ENCODE data around the gene GRHL1. TPM values are rescaled to one million over a fixed set of nuclear protein-coding genes. Genes with fewer than 3 reads are reported as not detected.

The GRHL1 gene
- total RNA-seq, 1 donor from 2014 or later = 6.2 TPM

DNA sequence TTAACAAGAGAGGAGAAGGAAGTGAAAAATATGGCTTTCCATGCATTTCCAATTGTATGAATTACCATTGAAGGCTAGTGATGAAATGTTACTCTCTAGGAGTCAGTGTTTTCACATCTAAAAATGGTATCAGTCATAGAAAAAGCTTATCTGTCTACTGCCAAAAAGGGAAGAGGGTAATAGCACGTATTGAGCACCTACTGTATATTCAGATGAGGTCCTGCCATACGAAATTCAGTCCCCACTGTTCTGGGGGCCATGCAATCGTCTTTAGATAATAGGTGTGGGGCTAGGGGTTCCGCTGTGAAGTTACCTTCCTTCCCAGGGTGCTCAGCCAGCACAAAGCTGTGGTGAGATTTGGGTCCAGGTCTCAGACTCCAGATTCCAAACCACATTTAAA, 14.2 kb upstream of the GRHL1 start:
- Histone ChIP-seq H3K27me3 (ENCODE audit: control insufficient read depth, insufficient read depth, low read length) (no peaks in the 10 kb centered on the region), H3K4me3 (ENCODE audit: low read depth, low read length) (no peak overlapping the region), H3K36me3 (ENCODE audit: control insufficient read depth, insufficient read depth, low read length) (no peaks in the 10 kb centered on the region)
- TF ChIP-seq, protein P1, sequence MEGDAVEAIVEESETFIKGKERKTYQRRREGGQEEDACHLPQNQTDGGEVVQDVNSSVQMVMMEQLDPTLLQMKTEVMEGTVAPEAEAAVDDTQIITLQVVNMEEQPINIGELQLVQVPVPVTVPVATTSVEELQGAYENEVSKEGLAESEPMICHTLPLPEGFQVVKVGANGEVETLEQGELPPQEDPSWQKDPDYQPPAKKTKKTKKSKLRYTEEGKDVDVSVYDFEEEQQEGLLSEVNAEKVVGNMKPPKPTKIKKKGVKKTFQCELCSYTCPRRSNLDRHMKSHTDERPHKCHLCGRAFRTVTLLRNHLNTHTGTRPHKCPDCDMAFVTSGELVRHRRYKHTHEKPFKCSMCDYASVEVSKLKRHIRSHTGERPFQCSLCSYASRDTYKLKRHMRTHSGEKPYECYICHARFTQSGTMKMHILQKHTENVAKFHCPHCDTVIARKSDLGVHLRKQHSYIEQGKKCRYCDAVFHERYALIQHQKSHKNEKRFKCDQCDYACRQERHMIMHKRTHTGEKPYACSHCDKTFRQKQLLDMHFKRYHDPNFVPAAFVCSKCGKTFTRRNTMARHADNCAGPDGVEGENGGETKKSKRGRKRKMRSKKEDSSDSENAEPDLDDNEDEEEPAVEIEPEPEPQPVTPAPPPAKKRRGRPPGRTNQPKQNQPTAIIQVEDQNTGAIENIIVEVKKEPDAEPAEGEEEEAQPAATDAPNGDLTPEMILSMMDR (IDR thresholded peaks at IDR 0.05; ENCODE audit: insufficient read depth, low read length, poor library complexity, severe bottlenecking) = no peak
- DNase-seq (ENCODE audit: low read depth) = no peak

DNA sequence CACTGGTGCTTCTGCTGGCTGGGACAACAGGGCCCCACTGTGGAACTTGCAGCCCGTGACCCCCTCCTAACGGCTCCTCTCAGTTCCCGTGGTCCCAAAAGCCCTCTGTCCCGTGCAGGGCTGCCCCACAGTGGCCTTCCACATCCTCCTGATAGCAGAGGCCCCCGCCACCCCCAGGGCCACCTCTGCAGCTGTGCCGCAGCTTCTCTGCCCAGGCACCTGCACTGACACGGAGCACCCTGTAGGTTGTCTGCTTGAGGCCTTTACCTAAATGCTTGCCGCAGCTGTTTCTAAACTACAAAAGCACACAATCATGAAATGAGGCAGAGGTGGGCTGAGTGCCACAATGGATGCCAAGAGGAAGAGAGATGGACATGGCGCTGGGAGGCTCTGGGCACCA, 13.5 kb upstream of the GRHL1 start:
- Histone ChIP-seq H3K36me3 (ENCODE audit: control insufficient read depth, insufficient read depth, low read length) (no peaks in the 10 kb centered on the region), H3K4me3 (ENCODE audit: low read depth, low read length) (no peak overlapping the region), H3K27me3 (ENCODE audit: control insufficient read depth, insufficient read depth, low read length) (no peaks in the 10 kb centered on the region)
- DNase-seq (ENCODE audit: low read depth) = no peak
- TF ChIP-seq, protein P1 (IDR thresholded peaks at IDR 0.05; ENCODE audit: insufficient read depth, low read length, poor library complexity, severe bottlenecking) = no peak

DNA sequence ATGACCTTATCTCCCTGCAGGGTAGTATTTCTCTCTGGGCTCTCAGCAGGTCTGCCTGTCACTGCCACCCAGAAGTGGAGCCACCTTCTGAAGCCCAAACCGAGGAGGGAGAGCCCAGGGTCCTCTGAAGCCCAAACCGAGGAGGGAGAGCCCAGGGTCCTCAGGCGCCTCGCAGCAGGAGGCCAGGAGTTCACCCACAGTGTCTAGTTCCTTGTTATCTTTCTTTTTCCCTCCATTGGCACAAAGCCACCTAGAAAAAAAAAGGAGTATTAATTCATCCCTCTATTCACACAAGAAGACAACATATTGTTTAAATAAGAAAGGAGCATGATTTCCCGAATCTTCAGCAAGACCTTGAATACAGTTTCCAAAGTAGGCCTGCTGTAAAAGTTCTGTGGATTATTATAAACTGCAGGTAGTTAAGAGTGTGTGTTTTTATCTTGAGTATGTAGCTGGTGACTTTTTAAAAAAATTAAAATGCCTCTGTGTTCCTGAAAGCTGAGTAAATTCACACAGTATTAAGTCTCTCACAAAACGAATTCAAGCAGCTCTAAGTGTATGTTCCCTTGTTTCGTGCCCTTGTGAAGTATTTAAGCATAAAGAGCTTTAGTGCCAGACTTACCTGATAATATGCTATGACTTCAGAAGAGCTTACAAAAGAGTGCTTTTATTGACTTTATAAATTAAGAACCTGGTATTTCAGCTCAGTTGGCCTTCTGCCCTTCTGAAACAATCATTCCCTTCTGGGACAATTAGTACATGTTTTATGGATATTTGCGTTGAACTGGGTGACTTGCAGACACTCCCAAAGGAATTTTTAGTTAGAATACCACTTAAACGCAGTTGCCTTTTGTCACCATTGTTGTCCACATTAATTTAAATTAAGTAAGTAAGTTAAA, 11.7 kb upstream of the GRHL1 start:
- no peak overlapping the region for H3K4me3 ChIP-seq (ENCODE audit: low read depth, low read length)
- H3K36me3 ChIP-seq (ENCODE audit: control insufficient read depth, insufficient read depth, low read length) = no peaks in the 10 kb centered on the region
- DNase-seq (ENCODE audit: low read depth) = no peak
- TF ChIP-seq, protein P1 (IDR thresholded peaks at IDR 0.05; ENCODE audit: insufficient read depth, low read length, poor library complexity, severe bottlenecking) = no peak
- no peaks in the 10 kb centered on the region for H3K27me3 ChIP-seq (ENCODE audit: control insufficient read depth, insufficient read depth, low read length)

DNA sequence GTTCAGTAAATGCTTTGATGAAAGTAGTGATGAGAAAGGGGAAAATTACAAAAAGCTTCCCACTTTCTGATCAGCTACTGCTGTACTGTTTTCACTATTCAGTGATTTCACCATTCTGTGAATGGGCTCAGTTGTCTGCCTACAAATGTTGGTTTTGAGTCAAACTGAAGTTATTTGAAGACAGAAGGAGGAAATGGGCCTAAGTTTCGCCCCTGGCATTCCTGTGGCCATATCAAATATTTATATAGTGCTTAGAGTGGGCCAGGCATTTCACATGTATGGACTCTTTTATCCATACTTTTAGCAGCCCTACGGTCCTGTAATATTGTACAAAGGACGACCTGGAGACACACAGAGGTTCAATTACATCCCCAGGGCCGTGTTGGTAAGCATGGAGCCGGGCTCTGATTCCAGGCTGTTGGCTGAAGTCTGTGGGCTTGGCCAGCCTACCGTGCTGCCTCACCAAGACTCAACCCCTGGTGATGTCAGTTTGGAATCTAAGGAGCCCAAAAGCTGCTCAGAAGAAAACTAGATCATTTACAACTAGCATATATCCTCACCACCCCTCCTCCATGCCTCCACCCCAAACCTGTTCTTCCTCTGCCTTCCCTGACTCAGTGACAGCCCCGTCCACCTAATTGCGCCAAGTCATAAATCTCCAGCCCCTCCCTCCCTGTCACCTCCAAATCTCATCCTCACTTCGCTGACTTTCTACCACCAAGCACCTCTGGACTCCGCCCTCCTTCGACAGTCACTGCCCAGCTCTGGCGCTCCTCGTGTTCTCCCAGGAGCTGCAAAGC, 10.1 kb upstream of the GRHL1 start:
- no peak for DNase-seq (ENCODE audit: low read depth)
- TF ChIP-seq, protein P1 (IDR thresholded peaks at IDR 0.05; ENCODE audit: insufficient read depth, low read length, poor library complexity, severe bottlenecking) = no peak
- Histone ChIP-seq H3K36me3 (ENCODE audit: control insufficient read depth, insufficient read depth, low read length) (no peaks in the 10 kb centered on the region), H3K27me3 (ENCODE audit: control insufficient read depth, insufficient read depth, low read length) (peaks cover 3% of the 10 kb centered on the region), H3K4me3 (ENCODE audit: low read depth, low read length) (no peak overlapping the region)

DNA sequence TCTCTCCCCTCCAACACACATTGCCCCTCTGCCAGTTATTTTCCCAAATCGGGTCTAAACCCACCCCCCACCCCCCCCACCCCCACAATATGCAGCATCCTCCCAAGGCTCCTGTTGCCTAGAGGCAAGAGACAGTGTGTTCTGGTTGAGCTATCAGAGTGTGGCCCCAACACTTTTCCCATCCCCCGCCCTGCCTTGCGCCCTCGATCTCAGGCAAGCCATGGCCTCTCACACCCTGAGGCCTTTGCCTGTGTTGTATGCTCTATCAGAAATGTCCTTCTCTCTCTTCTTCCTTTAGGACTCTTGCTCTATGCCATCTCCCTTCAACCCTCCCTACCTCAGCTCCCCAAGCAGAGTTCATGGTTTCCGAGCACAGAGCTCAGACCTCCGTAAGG, 9.5 kb upstream of the GRHL1 start:
- TF ChIP-seq, protein P1 (IDR thresholded peaks at IDR 0.05; ENCODE audit: insufficient read depth, low read length, poor library complexity, severe bottlenecking) = no peak
- DNase-seq (ENCODE audit: low read depth) = no peak
- H3K4me3 ChIP-seq (ENCODE audit: low read depth, low read length) = no peak overlapping the region
- H3K36me3 ChIP-seq (ENCODE audit: control insufficient read depth, insufficient read depth, low read length) = no peaks in the 10 kb centered on the region
- peaks cover 4% of the 10 kb centered on the region for H3K27me3 ChIP-seq (ENCODE audit: control insufficient read depth, insufficient read depth, low read length)
